Measurements from ENCODE around the gene FANK1.

GRCh38 chr10:126037946-126038345 is 141.6 kb downstream of the FANK1 start:
- TF ChIP-seq EZH2phosphoT487 (IDR thresholded peaks at IDR 0.05; ENCODE audit: low read length): no peak
- no peak for TF ChIP-seq CTCF (IDR thresholded peaks at IDR 0.05; ENCODE audit: low read length)
- no peak for TF ChIP-seq EZH2 (optimal IDR thresholded peaks at IDR 0.05; ENCODE audit: low read depth, low read length)

Measured in MM.1S (cell line).